Chondrocyte (in vitro differentiated cells): ENCODE data around the gene MAB21L4. TPM values are rescaled to one million over a fixed set of nuclear protein-coding genes. Genes with fewer than 3 reads are reported as not detected.
"Not testable (repeated sequence)": the region's sequence is repeated elsewhere in the genome, so short reads cannot be mapped to it uniquely, and the experiment has no call there.

ENCODE experiments used
- DNase-seq: peaks from one replicate; pipeline ENCODE4 v3.0.0; 2021; ENCODE audit warnings: mixed read lengths, low spot score
- H3K27ac Mint-ChIP-seq: one replicate; pipeline ENCODE4 v1.8.0; 2021; ENCODE audit warnings: mild to moderate bottlenecking, moderate library complexity, mixed read lengths; ENCODE audit not compliant: unreplicated experiment
- H3K27me3 Mint-ChIP-seq: 2 replicates; pipeline ENCODE4 v1.8.0; 2021; ENCODE audit warnings: low read depth, mixed read lengths
- H3K36me3 Mint-ChIP-seq: 2 replicates; pipeline ENCODE4 v1.8.0; 2021; ENCODE audit warnings: low read depth, mixed read lengths
- H3K4me1 Mint-ChIP-seq: 2 replicates; pipeline ENCODE4 v1.8.0; 2021; ENCODE audit warnings: low read depth, mild to moderate bottlenecking, mixed read lengths
- H3K4me3 Mint-ChIP-seq: one replicate; pipeline ENCODE4 v1.8.0; 2021; ENCODE audit warnings: mild to moderate bottlenecking, moderate library complexity, mixed read lengths; ENCODE audit not compliant: unreplicated experiment
- H3K9me3 Mint-ChIP-seq: 2 replicates; pipeline ENCODE4 v1.8.0; 2021; ENCODE audit warnings: low read depth, mixed read lengths
- CTCF ChIP-seq: fragments of 200-600 bp; sonication (generic); IDR thresholded peaks from 2 replicates; pipeline ENCODE4 v1.5.0; 2021; ENCODE audit warnings: antibody characterized with exemption, mild to moderate bottlenecking, moderate library complexity
- total RNA-seq: library from RNA; stranded (reverse); gene quantifications from 3 replicates; pipeline ENCODE4 v1.2.1, GENCODE V29; 2021

Gene MAB21L4
- total RNA-seq, 1 donor from 2014 or later, result not detected

GRCh38 chr2:240847817-240848216, 48.1 kb downstream of the MAB21L4 start:
- Mint-ChIP-seq H3K9me3 (no peaks in the 10 kb centered on the region), H3K4me1 (no peaks in the 10 kb centered on the region), H3K4me3 (no peak overlapping the region), H3K27ac (no peak overlapping the region), H3K36me3 (no peaks in the 10 kb centered on the region), H3K27me3 (peaks cover 29% of the 10 kb centered on the region)
- no peak for DNase-seq
- no peak for TF ChIP-seq CTCF

- Mint-ChIP-seq H3K27me3 (peaks cover 29% of the 10 kb centered on the region), H3K36me3 (no peaks in the 10 kb centered on the region), H3K4me3 (no peak overlapping the region), H3K4me1 (no peaks in the 10 kb centered on the region), H3K27ac (no peak overlapping the region), H3K9me3 (no peaks in the 10 kb centered on the region)
- DNase-seq, result no peak
- no peak for TF ChIP-seq CTCF
Measured at GRCh38 chr2:240846873-240847595, 48.9 kb downstream of the MAB21L4 start.

DNA sequence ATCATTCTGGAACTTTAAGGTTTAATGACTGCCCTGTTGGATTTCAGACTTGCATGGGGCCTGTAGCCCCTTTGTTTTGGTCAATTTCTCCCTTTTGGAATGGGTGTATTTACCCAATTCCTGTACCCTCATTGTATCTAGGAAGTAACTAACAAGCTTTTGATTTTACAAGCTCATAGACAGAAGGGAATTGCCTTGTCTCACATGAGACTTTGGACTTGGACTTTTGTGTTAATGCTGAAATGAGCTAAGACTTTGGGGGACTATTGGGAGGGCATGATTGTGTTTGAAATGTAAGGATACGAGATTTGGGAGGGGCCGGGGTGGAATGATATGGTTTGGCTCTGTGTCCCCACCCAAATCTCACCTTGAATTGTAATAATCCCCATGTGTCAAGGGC, 49.6 kb downstream of the MAB21L4 start:
- H3K36me3 Mint-ChIP-seq, H3K4me3 Mint-ChIP-seq, H3K27ac Mint-ChIP-seq, DNase-seq, H3K4me1 Mint-ChIP-seq, H3K9me3 Mint-ChIP-seq: not testable (repeated sequence)
- peaks cover 30% of the 10 kb centered on the region for H3K27me3 Mint-ChIP-seq

GRCh38 chr2:240840435-240841060, 55.4 kb downstream of the MAB21L4 start:
- Mint-ChIP-seq H3K36me3 (no peaks in the 10 kb centered on the region), H3K27me3 (peaks cover 45% of the 10 kb centered on the region), H3K9me3 (no peaks in the 10 kb centered on the region), H3K4me3 (no peak overlapping the region), H3K4me1 (no peaks in the 10 kb centered on the region), H3K27ac (no peak overlapping the region)
- peak; percentile 84 for TF ChIP-seq CTCF
- no peak for DNase-seq

- Mint-ChIP-seq H3K9me3 (no peaks in the 10 kb centered on the region), H3K27me3 (peaks cover 37% of the 10 kb centered on the region), H3K36me3 (no peaks in the 10 kb centered on the region), H3K27ac (no peak overlapping the region), H3K4me1 (no peaks in the 10 kb centered on the region), H3K4me3 (no peak overlapping the region)
- DNase-seq, result no peak
- TF ChIP-seq CTCF, result no peak
Measured at GRCh38 chr2:240839152-240840143, 56.5 kb downstream of the MAB21L4 start.
